CD1c-positive myeloid dendritic cell (primary cell): ENCODE data around the gene COX17.

ENCODE experiments used
- DNase-seq: peaks from one replicate; pipeline ENCODE4 v3.0.0-alpha.2; 2016; ENCODE audit errors: extremely low spot score

The COX17 gene

GRCh38 chr3:119625451-119626153, 51.6 kb downstream of the COX17 start:
- no peak for DNase-seq

- peak; percentile 40 for DNase-seq
These were observed 53.0 kb downstream of the COX17 start for GRCh38 chr3:119624002-119624720.

- DNase-seq, result no peak
These were observed 56.3 kb downstream of the COX17 start for GRCh38 chr3:119620899-119621298.
